ENCODE data around the gene GALNT18. TPM values are rescaled to one million over a fixed set of nuclear protein-coding genes. Genes with fewer than 3 reads are reported as not detected.

Gene GALNT18
- polyA plus RNA-seq, 4 donors = 26.9 to 29.0 (median 27.2) TPM

DNA sequence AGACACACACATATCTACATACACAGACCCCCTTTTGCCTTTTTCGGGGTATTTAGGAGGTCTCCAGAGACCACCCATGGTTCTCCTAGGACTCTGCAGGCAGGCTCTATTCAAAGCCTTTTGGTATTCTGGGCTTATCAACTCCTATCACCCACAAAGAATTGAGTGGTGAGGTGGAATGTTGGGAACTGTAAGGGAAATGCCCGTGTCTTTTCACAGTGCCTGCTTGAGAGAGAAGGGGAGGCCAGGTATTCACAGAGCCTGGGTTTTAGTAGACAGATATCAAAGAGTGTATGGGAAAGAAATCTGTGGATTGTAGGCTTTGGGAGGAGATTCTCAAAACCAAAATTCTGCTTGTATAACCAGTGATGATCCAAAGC is 224.8 kb downstream of the GALNT18 start:
- no peak for DNase-seq (ENCODE audit: low read depth in 4 of 4, low spot score in 3 of 4)

DNA sequence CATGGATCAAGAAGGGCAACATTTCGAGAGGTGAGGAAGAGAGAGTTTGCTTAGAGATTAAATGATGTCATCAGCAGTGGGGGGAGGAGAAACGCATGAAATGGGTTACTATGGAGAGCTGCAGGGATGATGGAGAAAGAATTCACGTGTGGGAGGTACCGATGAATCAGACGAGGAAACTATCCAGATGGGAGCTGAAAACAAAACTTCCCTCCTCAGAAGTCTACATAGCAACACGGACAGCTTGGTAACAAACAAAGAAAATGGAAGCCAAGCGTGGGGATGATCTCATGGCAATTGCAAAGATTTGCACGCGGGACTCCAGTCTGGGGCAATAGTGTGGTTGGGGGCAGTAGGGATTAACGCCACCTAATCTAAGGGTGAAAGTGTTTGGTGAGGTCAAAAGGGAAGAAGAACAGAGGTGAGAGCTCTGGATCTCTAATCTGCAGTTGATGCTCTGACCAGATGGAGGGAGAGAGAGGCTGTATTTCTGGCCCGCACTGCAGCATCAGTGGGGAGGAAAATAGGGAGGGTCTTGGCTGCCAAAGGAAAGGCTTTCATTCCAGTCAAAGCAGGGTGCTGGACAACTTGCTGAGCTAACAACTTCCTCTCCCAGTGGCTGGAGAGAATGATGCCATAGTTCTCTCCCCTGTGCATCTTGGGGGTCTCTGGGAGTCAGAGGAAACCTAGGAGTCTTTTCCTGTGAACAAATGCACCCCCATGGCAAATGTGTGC is 225.3 kb downstream of the GALNT18 start:
- no peak for DNase-seq (ENCODE audit: low read depth in 4 of 4, low spot score in 3 of 4)

DNA sequence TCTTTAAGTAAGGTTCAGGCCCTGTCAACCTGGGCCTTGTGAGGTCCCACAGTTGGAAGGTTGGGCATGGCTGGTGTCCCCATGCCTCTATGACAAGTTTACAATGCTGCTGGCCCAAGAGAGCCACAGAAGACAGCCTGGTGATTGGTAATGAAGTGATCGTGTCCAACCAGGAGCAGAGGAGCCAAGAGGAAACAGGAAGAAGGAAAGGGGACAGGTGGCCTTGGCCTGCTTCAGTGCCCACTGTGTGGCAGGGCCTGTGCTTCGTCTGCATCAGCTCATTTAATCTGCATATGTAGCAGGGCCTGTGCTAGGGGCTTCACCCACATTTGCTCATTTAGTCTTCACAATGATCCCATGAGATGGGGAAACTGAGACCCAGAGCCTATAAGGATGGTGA is 226.7 kb downstream of the GALNT18 start:
- DNase-seq (ENCODE audit: low read depth in 4 of 4, low spot score in 3 of 4) = no peak

DNA sequence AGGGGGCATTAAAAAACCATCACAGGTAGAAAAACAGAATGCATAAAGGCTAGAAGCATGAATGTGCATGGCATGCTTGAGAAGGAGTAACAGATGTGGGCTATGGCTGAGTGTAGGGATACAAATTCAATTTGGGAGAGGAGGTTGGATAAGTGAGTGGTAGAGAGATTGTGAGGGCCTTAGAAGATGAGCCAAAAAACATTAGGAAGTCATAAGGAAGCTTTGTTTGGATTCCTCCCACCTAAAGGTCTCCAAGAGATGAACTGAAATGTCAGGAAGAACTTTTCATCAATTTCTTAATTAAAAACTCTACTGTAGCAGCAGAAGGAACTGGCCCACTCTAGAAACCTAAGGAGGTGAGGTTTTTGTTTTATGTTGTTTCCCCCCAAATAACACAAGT is 227.6 kb downstream of the GALNT18 start:
- DNase-seq (ENCODE audit: low read depth in 4 of 4, low spot score in 3 of 4) = no peak

DNA sequence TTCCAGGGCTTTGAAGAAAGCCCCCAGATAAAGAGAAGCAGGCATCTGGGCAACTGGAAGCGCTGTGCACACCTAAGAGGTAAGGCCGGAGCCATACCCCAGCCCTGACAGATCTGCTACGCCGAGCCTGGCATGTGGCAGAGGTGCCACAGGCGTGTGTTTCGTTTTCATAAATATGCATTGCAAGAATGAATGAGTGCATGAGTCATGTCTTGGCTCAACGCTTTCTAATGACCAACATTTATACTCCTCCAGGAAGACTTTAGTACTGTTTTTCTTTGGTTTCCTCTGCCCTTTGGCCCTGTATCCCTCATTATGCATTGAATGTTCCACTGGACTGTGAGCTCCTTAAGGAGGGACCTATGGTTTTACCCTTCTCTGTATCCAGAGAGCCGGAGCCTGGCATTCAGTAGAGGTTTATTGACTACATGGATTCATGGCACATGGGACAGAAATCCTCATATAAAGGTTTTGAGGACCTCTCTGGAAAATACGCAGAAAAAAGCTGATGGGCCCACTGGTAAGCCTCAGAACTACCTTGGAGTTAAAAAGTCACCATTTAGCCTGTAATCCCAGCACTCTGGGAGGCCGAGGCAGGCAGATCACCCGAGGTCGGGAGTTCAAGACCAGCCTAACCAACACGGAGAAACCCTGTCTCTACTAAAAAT is 229.9 kb downstream of the GALNT18 start:
- DNase-seq (ENCODE audit: low read depth in 4 of 4, low spot score in 3 of 4) = no peak

DNA sequence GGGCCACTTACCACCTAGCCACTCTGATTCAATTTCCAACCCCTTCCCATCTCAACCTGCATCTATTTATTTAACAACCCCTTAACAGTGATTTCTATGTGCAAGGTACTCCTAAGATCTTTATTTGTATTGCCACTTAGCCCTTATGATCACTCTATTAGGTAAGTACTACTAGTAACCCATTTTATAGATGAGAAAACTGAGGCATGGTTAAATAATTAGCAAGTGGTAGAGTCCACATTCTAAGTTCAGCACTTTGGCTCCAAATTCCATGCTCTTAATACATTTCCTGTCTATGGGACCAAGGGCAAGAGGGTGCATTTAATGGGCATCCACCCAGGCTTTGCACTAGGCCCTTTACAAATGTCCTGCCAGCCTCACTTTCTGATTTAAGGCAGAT is 230.6 kb downstream of the GALNT18 start:
- DNase-seq (ENCODE audit: low read depth in 4 of 4, low spot score in 3 of 4) = no peak

DNA sequence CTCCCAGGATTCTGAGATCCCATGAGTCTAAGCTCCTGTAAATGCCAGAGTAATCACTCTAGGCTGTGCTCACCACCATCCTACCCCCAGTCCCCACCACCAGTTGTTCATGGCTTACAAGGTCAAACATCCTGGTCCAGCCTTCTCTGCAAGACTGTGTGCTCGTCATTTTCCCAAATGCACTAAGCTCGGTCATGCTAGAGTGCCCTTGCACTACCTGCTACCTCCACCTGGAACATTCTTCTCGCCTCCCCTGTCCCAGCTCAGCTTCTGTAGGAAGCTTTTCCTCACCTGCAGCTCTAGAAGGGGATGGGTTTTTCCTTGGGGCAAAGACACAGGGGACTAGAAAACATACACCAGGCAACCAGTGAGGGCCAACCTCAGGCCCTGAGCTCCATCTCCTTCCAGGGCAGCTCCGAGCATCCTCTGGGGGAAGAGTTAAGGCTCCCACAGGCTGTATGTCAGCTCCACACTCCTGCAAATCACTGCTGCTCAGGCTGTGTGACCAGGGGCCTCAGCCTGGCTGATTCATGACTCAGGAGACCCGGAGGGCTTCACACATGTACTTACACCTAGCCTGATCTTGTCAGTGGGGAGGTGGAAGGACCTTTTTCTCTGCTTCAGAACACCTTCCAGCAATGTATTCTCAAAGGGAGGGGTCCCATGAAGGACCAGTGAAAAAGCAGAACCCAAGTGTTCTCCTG is 231.6 kb downstream of the GALNT18 start:
- DNase-seq (ENCODE audit: low read depth in 4 of 4, low spot score in 3 of 4) = no peak

DNA sequence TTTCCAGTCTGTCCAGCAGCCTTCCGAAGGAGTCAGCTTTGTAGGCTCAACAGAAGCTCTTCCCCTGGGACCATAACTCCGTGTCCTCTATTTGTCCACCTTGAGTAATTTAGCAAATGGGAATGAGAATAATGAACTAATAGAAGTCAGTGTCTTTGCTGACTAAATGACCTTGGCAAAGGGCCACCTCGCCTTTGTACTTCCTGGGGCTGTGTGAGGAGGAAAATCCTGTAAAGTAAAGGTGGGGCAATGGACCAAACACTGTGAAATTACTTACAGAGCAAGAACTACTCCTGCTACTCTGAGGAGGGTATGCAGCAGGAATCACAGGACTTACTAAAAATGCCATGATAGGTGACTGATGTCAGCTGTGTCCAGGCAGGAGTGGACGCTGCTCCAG is 232.6 kb downstream of the GALNT18 start:
- DNase-seq (ENCODE audit: low read depth in 4 of 4, low spot score in 3 of 4) = no peak

DNA sequence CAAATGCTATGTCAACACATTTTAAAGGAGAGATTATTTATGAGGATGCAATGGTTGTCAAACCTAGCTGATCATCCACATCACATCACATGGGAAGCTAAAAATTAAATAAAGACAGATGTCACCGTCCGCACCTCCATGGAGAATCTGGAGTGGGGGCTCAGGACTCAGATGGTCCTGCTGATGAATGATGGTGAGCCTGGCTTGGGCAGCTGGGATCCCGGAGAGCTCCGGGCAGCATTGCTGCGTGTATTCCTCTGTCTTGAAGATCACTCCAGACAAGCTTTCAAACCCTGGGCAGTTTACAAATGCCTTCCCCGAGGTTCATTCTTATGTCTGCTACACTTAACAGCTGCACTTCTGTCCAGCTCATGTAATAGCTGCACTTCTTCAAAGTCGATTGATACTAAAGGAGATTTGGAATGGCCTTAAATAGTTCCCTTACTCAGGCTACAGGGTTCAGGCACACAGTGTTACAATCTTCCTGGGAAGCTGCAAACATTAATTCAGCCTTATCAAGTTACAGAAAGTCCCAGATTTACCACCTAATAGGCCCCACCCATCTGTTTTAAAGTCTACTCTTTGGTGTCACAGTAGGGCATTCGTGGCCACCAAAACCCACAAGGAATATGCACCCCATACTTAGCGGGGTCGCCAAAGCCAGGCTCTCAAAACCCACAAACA is 234.0 kb downstream of the GALNT18 start:
- no peak for DNase-seq (ENCODE audit: low read depth in 4 of 4, low spot score in 3 of 4)

DNA sequence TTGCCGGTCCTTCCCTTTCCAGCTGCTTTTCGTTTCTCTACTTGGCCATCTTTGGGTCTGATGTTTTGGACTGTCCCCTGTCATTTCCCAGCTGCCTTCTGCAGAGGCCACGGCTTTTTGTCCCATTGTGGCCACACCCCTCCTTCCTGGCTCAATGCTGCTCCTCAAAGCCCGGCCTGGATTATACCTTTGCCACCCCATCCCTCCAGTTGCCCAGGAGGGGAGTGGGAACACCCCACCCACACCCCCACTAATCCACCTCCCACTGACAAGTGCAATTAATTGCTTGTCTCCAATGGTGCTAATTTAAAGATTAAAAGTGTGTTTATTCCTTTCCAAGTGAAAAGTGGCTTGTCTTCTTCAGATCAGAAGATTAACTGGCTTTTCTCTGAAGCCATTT is 234.6 kb downstream of the GALNT18 start:
- no peak for DNase-seq (ENCODE audit: low read depth in 4 of 4, low spot score in 3 of 4)

DNA sequence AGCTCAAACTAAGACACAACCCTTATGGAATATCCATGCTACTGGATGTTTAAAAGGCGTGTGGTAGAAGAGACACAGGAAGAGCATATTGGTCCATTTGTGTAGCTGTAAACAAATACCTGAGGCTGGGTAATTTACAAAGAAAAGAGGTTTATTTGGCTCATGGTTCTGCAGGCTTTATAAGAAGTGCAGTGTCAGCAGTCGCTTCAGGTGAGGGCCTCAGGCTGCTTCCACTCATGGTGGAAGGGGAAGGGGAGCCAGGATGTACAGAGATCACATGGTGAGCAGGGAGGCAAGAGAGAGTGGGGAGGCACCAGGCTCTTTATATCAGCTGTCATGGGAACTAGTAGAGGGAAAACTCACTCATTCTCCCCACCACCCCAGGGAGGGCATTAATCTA is 237.0 kb downstream of the GALNT18 start:
- no peak for DNase-seq (ENCODE audit: low read depth in 4 of 4, low spot score in 3 of 4)

DNA sequence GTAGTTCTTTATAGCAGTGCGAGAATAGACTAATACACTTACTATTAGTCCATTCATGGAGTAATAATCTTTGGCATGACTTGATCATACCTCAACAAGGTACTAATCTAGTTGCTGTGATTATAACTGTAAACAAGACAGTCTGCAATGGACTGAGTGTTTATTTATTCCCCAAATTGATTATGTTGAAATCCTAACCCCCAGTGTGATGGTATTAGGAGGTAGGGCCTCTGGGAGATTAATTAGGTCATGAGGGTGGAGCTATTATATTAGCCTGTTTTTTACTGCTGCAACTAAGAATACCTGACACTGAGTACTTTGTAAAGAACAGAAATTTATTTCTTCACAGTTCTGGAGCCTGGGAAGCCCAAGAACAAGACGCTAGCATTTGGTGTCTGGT is 237.8 kb downstream of the GALNT18 start:
- no peak for DNase-seq (ENCODE audit: low read depth in 4 of 4, low spot score in 3 of 4)

DNA sequence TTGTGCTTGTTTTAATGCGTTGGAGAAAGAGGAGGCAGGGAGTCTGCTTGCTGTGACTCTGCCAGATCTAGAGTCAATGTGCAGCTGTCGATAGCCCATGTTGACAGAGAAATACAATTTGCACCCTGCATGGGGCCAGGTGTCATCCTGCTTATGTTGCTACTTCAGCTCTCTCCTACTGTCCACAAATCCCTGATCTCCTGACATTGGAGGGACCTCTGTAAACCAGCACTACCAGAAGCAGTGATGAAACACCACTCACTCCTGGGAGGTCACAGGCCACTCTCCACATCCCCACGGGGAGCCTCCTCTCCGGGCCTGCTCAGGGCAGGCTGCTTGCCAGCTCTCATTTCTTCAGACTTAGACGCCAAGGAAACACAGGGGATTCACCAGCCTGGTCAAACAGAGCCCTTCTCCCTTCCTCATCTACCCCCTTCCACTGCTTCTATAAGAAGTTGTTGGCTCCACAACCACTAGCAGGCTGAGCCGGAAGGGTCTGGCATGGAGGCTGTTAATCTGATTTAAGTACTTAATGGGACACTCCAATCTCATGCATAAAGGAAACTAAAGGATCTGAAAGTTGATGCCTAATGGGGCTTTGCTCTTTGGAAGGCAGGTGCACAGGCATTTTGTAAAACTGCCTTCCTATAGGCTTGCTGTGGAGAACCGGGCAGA is 238.8 kb downstream of the GALNT18 start:
- DNase-seq (ENCODE audit: low read depth in 4 of 4, low spot score in 3 of 4) = no peak

DNA sequence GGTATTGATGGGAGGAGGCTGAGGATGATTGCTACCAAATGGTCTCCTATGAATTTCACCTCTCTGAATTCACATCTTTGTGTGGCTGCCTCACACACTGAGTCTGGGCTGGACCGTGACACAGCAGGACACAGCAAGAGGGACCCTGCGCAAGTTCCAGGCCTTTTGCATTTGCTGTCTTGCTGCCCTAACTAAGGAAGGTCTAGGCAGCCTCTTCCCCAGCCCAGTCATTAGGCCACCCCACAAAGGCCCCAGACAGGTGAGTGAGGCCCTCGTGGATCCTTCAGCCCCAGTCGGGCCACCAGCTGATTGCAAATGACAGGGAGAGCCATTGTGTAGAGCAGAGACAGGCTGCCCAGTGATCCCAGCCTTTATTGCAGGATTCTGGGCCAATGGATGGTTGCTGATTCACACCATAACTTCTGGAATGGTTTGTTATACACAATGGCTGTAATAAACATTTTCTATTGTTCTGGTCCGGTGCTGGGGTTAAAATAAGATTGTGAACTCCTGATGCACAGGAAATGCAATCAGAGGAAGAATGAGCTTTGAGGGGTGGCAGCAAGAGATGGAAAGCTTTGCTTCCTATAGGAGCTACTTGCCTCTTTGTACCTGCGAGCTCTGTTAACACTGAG is 240.2 kb downstream of the GALNT18 start:
- no peak for DNase-seq (ENCODE audit: low read depth in 4 of 4, low spot score in 3 of 4)

DNA sequence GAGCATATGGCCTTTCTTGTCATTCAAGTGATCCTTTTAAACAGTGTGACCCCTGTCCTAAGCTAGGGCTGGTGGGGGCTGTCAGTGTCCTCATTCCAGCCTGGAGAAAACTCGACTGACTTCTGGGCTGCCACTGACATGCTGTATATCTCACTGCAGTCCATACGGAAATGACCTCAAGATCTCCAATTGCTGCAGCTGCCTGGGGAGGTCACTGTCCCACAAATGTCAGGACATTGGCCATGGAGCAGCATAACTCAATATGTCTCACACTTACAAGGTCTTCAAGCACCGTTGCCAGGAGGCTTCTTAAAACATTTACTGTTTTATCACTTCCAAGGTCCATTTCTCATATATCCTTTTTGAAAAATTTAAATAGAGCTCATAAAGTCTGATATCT is 240.9 kb downstream of the GALNT18 start:
- no peak for DNase-seq (ENCODE audit: low read depth in 4 of 4, low spot score in 3 of 4)

DNA sequence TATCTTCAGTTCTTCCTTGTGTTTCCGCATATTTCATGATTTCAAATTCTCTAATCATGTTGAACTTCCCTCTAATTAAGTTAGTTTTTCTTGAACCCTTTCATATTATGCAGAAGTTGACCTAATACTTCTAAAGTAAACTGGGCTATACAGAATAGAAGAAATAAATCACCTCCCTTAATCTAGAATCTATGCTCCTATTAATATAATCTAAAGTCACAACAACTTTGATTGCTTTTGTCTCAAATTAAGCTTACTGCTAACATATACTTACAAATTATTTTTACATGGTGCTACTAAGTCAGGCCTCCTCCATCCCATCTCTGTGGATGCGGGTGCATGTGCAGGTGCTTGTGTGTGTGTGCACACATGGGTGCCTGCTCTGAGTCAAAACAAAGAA is 241.5 kb downstream of the GALNT18 start:
- DNase-seq (ENCODE audit: low read depth in 4 of 4, low spot score in 3 of 4) = no peak

DNA sequence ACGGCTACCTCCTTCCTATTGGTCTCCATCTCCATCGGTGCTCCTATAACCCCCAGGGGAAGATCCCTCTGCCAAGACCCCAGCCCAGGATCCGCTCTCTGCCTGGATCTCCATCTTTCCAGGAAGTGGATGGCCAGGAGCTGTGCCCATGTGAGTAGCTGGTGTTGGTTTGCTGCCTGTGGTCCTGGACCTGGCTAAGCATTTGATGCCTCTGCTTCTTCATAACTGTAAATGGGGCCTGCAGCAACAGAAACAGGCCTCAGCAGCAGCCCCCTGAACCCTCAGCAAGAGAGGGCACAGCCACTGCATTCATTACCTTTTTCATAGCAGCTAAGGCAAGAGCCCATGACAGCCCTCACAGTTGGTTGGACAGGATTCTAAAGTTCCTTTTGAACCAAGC is 242.1 kb downstream of the GALNT18 start:
- no peak for DNase-seq (ENCODE audit: low read depth in 4 of 4, low spot score in 3 of 4)

DNA sequence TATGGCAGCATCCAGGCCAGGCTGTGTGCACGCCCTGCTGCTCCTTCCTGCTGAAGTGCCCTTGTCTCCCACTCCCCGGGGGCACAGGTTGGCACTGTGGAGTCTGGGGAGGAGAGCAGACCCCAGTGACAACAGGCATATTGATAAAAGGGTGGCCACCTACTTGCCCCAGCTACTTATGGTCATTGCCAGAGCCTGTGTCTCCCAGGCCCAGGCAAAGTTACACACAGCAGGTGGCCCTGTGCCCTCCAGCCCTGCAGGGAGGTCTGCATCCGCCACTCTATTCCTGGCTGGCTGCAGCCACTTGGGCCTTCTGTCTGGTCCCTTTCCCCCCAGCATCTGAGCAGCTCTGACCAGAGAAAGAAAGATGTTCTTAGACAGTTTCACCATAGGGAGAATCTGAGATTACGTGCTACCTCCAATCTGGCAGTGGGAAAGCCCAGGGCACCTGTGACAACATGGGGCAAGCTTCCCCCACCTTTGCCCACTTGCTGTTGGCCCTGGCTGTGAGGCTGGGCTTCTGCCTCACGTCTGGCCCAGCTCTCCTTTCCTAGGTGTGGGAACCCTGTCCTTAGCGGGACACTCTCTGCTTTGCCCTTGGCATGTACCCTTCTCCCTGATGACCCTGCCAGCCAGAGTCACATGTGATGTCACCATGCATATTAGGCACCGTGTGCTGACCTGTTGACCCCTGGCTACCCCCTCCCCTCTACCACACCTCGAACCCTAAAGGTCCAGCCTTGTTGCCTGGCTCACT is 243.4 kb downstream of the GALNT18 start:
- DNase-seq (ENCODE audit: low read depth in 4 of 4, low spot score in 3 of 4) = no peak

DNA sequence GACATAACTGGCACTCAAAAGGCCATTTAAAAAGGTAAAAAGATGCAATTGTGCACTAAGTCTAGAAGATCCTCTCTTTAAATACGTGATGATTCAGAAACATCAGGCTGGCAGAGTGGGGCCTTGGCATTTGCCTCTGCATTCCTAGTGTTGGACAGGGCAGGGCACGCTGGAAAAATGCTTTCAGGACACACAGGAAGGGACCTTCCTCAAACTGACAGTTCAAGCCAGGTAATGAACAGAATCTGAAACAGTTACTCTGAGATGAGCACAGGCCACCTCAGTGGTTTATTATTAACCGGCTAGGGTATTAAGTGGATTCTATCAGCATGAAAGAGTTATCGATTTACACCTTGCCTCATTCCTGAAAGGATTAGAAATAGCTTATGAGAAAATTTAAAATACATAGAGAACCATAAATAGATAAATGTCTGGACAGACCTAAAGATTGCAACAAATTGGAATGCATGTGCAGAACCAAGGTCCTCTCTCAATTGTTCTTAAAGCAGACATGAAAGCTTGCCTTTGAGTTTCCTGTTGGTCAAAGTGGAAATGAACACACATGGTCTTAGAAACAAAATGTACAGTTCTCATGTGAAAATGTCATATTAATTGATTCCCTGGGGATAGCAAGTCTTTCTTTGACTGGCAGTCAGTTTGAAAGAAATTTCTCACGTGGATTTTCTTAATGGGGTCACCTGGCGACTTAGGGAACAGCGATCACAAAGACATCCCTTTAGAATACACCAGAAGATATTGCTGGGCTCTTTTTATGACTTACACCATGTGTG is 247.3 kb downstream of the GALNT18 start:
- no peak for DNase-seq (ENCODE audit: low read depth in 4 of 4, low spot score in 3 of 4)
